ENCODE measurements around the gene TSPAN4. TPM values are rescaled to one million over a fixed set of nuclear protein-coding genes. Genes with fewer than 3 reads are reported as not detected.

Gene TSPAN4
- total and polyA plus RNA-seq, 4 donors = 27.2 to 151 (median 78.6) TPM

DNA sequence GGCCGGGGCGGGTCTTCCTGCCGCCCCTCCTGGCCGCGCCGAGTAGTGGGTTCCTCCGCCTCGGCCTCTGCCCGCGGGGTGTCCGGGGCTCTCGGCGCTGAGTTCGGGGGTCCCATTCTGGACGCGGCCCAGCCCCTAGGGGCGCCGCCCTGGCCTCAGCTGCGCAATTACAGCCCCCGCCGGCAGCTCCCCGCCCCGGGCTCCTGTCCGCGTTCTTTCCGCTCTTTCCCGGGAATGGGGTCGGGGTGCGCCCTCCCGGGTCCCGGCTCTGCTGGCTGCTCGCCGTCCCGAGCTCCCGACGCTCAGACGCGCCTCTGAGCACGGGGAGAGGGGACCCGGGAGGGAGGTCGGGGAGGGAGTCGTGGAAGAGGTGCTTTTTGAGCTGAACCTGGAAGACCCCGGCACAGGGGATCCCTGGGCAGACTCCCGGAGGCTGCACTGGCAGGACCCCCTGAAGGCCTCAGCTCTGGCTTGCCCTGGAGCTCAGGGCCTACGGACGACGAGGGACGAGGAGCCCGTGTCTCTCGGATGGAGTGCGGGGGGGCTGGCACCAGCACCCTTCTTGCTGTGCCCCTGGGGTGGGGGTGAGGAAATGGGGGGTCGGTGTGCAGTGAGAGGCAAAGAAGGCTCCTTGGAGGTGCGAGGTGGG lies 558 bp downstream of the TSPAN4 start:
- Histone ChIP-seq H3K36me3 (ENCODE audit: control insufficient read depth, insufficient read depth, low read length) (peaks cover 39% of the 10 kb centered on the region), H3K9me3 (ENCODE audit: control insufficient read depth, insufficient read depth, low read length) (no peaks in the 10 kb centered on the region), H3K4me3 (ENCODE audit: low read depth, low read length) (peak overlapping the region; percentile 85), H3K27me3 (ENCODE audit: control insufficient read depth, insufficient read depth, low read length) (peaks cover 2% of the 10 kb centered on the region), H3K27ac (ENCODE audit: low read depth, low read length) (peak overlapping the region; percentile 88), H3K4me1 (ENCODE audit: control insufficient read depth, insufficient read depth, low read length) (peaks cover 67% of the 10 kb centered on the region)
- WGBS (ENCODE audit: insufficient coverage) = 2% methylated on average over 52 of the region's 53 CpGs
- DNase-seq (ENCODE audit: low read depth in 4 of 6, low spot score in 6 of 6) = no peak

GRCh38 chr11:843818-844692 lies 1.4 kb downstream of the TSPAN4 start:
- DNase-seq (ENCODE audit: low read depth in 4 of 6, low spot score in 6 of 6) = peak in 1 of 6 donors; percentile 83
- Histone ChIP-seq H3K36me3 (ENCODE audit: control insufficient read depth, insufficient read depth, low read length) (peaks cover 30% of the 10 kb centered on the region), H3K4me1 (ENCODE audit: control insufficient read depth, insufficient read depth, low read length) (peaks cover 70% of the 10 kb centered on the region), H3K4me3 (ENCODE audit: low read depth, low read length) (peak overlapping the region; percentile 85), H3K27me3 (ENCODE audit: control insufficient read depth, insufficient read depth, low read length) (peaks cover 2% of the 10 kb centered on the region), H3K9me3 (ENCODE audit: control insufficient read depth, insufficient read depth, low read length) (no peaks in the 10 kb centered on the region), H3K27ac (ENCODE audit: low read depth, low read length) (peak overlapping the region; percentile 88)
- 20% methylated on average over 23 of the region's 25 CpGs for WGBS (ENCODE audit: insufficient coverage)

- 25% methylated on average over 23 of the region's 31 CpGs for WGBS (ENCODE audit: insufficient coverage)
- Histone ChIP-seq H3K36me3 (ENCODE audit: control insufficient read depth, insufficient read depth, low read length) (peaks cover 21% of the 10 kb centered on the region), H3K27ac (ENCODE audit: low read depth, low read length) (peak overlapping the region; percentile 88), H3K4me1 (ENCODE audit: control insufficient read depth, insufficient read depth, low read length) (peaks cover 74% of the 10 kb centered on the region), H3K9me3 (ENCODE audit: control insufficient read depth, insufficient read depth, low read length) (no peaks in the 10 kb centered on the region), H3K4me3 (ENCODE audit: low read depth, low read length) (peak overlapping the region; percentile 2), H3K27me3 (ENCODE audit: control insufficient read depth, insufficient read depth, low read length) (peaks cover 2% of the 10 kb centered on the region)
- peak in 2 of 6 donors; percentile 55 to 88 for DNase-seq (ENCODE audit: low read depth in 4 of 6, low spot score in 6 of 6)
These were observed 2.3 kb downstream of the TSPAN4 start for GRCh38 chr11:844693-845644.

DNA sequence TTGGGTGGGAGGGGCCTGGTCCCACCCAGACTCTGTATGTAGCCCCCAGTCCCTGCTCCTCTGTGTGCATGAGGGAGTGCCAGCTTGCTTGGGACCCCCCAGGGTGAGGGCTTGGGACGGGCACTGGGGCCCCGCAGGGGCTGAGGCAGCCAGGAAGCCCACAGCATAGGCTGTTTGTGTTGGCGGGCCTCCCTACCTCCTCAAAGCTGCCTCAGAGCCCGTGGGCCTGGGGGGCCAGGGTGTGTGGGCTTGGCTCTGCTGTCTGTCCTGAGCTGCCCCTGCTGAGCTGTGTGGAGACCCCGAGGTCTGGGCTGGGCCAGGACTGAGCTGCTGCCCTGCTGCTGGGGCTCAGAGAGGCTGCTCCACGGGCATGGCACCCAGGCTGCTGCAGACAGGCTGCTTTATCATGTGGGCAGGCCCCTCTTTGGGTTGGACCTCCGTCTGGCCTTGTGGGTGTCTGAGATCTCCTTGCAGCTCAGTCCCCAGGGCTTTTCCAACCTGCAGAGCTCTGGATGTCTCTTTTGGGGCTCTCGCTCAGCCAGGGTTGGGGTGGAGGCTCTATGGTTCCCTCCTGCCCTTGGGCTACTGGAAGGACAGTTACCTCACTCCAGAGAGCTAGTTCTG lies 3.3 kb downstream of the TSPAN4 start:
- Histone ChIP-seq H3K36me3 (ENCODE audit: control insufficient read depth, insufficient read depth, low read length) (peaks cover 11% of the 10 kb centered on the region), H3K4me1 (ENCODE audit: control insufficient read depth, insufficient read depth, low read length) (peaks cover 74% of the 10 kb centered on the region), H3K4me3 (ENCODE audit: low read depth, low read length) (no peak overlapping the region), H3K27ac (ENCODE audit: low read depth, low read length) (peak overlapping the region; percentile 88), H3K27me3 (ENCODE audit: control insufficient read depth, insufficient read depth, low read length) (peaks cover 2% of the 10 kb centered on the region), H3K9me3 (ENCODE audit: control insufficient read depth, insufficient read depth, low read length) (no peaks in the 10 kb centered on the region)
- DNase-seq (ENCODE audit: low read depth in 4 of 6, low spot score in 6 of 6) = no peak
- 52% methylated on average over 8 of the region's 8 CpGs for WGBS (ENCODE audit: insufficient coverage)

- no peak for DNase-seq (ENCODE audit: low read depth in 4 of 6, low spot score in 6 of 6)
- 82% methylated on average over 10 of the region's 11 CpGs for WGBS (ENCODE audit: insufficient coverage)
- Histone ChIP-seq H3K36me3 (ENCODE audit: control insufficient read depth, insufficient read depth, low read length) (peaks cover 8% of the 10 kb centered on the region), H3K27me3 (ENCODE audit: control insufficient read depth, insufficient read depth, low read length) (peaks cover 2% of the 10 kb centered on the region), H3K4me3 (ENCODE audit: low read depth, low read length) (no peak overlapping the region), H3K4me1 (ENCODE audit: control insufficient read depth, insufficient read depth, low read length) (peaks cover 74% of the 10 kb centered on the region), H3K27ac (ENCODE audit: low read depth, low read length) (no peak overlapping the region), H3K9me3 (ENCODE audit: control insufficient read depth, insufficient read depth, low read length) (no peaks in the 10 kb centered on the region)
These were observed 3.9 kb downstream of the TSPAN4 start for GRCh38 chr11:846496-847098.

GRCh38 chr11:847876-848275 lies 5.2 kb downstream of the TSPAN4 start:
- WGBS (ENCODE audit: insufficient coverage) = 80% methylated on average over 18 of the region's 18 CpGs
- Histone ChIP-seq H3K36me3 (ENCODE audit: control insufficient read depth, insufficient read depth, low read length) (peaks cover 11% of the 10 kb centered on the region), H3K27ac (ENCODE audit: low read depth, low read length) (no peak overlapping the region), H3K9me3 (ENCODE audit: control insufficient read depth, insufficient read depth, low read length) (no peaks in the 10 kb centered on the region), H3K27me3 (ENCODE audit: control insufficient read depth, insufficient read depth, low read length) (peaks cover 2% of the 10 kb centered on the region), H3K4me1 (ENCODE audit: control insufficient read depth, insufficient read depth, low read length) (peaks cover 83% of the 10 kb centered on the region), H3K4me3 (ENCODE audit: low read depth, low read length) (no peak overlapping the region)
- no peak for DNase-seq (ENCODE audit: low read depth in 4 of 6, low spot score in 6 of 6)

GRCh38 chr11:848380-848931 lies 5.8 kb downstream of the TSPAN4 start:
- Histone ChIP-seq H3K4me1 (ENCODE audit: control insufficient read depth, insufficient read depth, low read length) (peaks cover 81% of the 10 kb centered on the region), H3K27ac (ENCODE audit: low read depth, low read length) (no peak overlapping the region), H3K36me3 (ENCODE audit: control insufficient read depth, insufficient read depth, low read length) (peaks cover 12% of the 10 kb centered on the region), H3K27me3 (ENCODE audit: control insufficient read depth, insufficient read depth, low read length) (no peaks in the 10 kb centered on the region), H3K9me3 (ENCODE audit: control insufficient read depth, insufficient read depth, low read length) (no peaks in the 10 kb centered on the region), H3K4me3 (ENCODE audit: low read depth, low read length) (no peak overlapping the region)
- peak in 1 of 6 donors; percentile 43 for DNase-seq (ENCODE audit: low read depth in 4 of 6, low spot score in 6 of 6)
- WGBS (ENCODE audit: insufficient coverage) = 17% methylated on average over 14 of the region's 14 CpGs

DNA sequence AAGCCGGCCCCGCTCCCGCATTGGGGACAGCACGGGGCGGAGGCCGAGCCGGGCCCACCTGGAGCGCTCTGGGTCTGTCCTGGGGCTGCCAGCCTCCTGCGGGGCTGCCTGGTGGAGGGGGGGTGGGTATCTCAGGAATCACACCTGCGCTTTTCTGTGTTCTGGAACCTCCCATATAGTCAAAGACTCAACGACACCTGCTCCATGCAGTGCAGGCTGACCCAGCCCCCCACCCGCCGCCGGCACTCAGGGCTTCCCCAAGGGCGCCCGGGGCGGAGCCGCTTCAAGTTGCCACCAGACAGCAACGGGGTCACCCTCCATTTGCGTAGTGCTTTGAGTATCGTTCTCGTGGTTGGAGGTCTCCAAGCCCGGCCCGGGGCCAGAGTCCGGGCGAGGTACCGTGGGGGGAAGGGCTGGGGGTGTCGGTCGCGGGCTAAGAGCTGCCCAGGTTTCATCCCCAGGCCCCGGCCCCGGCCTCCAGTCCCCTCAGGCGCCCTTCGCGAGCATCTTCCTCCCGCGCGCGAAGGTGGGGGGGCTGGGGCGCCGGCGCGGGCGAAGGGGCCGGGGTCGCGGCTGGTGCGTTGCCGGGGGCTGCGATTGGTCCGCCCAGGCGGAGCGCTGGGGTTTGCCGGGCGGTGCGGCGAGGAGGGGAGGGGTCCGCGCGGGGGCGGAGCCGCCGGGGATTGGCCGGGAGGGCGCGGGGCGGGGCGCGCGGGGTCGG lies 6.6 kb downstream of the TSPAN4 start:
- Histone ChIP-seq H3K4me3 (ENCODE audit: low read depth, low read length) (peak overlapping the region; percentile 41), H3K27ac (ENCODE audit: low read depth, low read length) (no peak overlapping the region), H3K9me3 (ENCODE audit: control insufficient read depth, insufficient read depth, low read length) (no peaks in the 10 kb centered on the region), H3K27me3 (ENCODE audit: control insufficient read depth, insufficient read depth, low read length) (no peaks in the 10 kb centered on the region), H3K4me1 (ENCODE audit: control insufficient read depth, insufficient read depth, low read length) (peaks cover 80% of the 10 kb centered on the region), H3K36me3 (ENCODE audit: control insufficient read depth, insufficient read depth, low read length) (peaks cover 20% of the 10 kb centered on the region)
- WGBS (ENCODE audit: insufficient coverage) = under 1% methylated on average over 65 of the region's 71 CpGs
- DNase-seq (ENCODE audit: low read depth in 4 of 6, low spot score in 6 of 6) = peak in 4 of 6 donors; percentile 56 to 93 (median 78)

Measured in spinal cord (tissue), 10 donors.